SK-N-SH treated with all-trans-retinoic acid at 6 μM for 48 hours (cell line): ENCODE data around the gene CD320.

Source experiments
- ATAC-seq: fragments of 200-7000 bp; cut with Tn5 transposase; 3 replicates; pipeline ENCODE4 v1.9.1; 2020; ENCODE audit warnings: mild to moderate bottlenecking, moderate library complexity
- ARNTL ChIP-seq: fragments of 450-650 bp; formaldehyde crosslinking; IDR thresholded peaks from 2 replicates; pipeline ENCODE4 v1.5.0; 2020; ENCODE audit warnings: low read depth, mild to moderate bottlenecking, moderate library complexity, borderline replicate concordance
- BACH2 ChIP-seq: fragments of 250-450 bp; sonication (Bioruptor Pico); IDR thresholded peaks from 2 replicates; pipeline ENCODE4 v1.9.0; 2021; ENCODE audit warnings: mild to moderate bottlenecking, borderline replicate concordance
- CSDC2 ChIP-seq: fragments of 250-450 bp; sonication (Bioruptor Pico); IDR thresholded peaks from 2 replicates; pipeline ENCODE4 v1.5.0; 2020; ENCODE audit warnings: mild to moderate bottlenecking, moderate library complexity
- ESRRG ChIP-seq: fragments of 250-450 bp; sonication (Bioruptor Pico); IDR thresholded peaks from 2 replicates; pipeline ENCODE4 v1.6.1; 2021; ENCODE audit warnings: mild to moderate bottlenecking
- ISL1 ChIP-seq: fragments of 250-450 bp; sonication (Bioruptor Pico); IDR thresholded peaks from 2 replicates; pipeline ENCODE4 v2.1.2; 2022; ENCODE audit warnings: mild to moderate bottlenecking, moderate library complexity
- OSR1 ChIP-seq: fragments of 250-450 bp; sonication (Bioruptor Pico); IDR thresholded peaks from 2 replicates; pipeline ENCODE4 v1.8.0; 2022; ENCODE audit warnings: moderate library complexity, mild to moderate bottlenecking, inconsistent platforms
- POU6F1 ChIP-seq: fragments of 250-450 bp; sonication (Bioruptor Pico); IDR thresholded peaks from 2 replicates; pipeline ENCODE4 v1.8.0; 2021; ENCODE audit warnings: low read depth, mild to moderate bottlenecking, moderate library complexity, borderline replicate concordance
- PPARA ChIP-seq: fragments of 250-450 bp; sonication (Bioruptor Pico); IDR thresholded peaks from 2 replicates; pipeline ENCODE4 v1.5.0; 2020; ENCODE audit warnings: mild to moderate bottlenecking, borderline replicate concordance
- RARB ChIP-seq: fragments of 250-450 bp; sonication (Bioruptor Pico); IDR thresholded peaks from 2 replicates; pipeline ENCODE4 v1.8.0; 2021; ENCODE audit warnings: mild to moderate bottlenecking, moderate library complexity
- SNAI2 ChIP-seq: fragments of 250-450 bp; sonication (Bioruptor Pico); IDR thresholded peaks from 2 replicates; pipeline ENCODE4 v1.5.0; 2020; ENCODE audit warnings: mild to moderate bottlenecking, moderate library complexity
- TOX ChIP-seq: fragments of 250-450 bp; sonication (Bioruptor Pico); IDR thresholded peaks from 2 replicates; pipeline ENCODE4 v1.8.0; 2021; ENCODE audit warnings: mild to moderate bottlenecking, moderate library complexity, borderline replicate concordance
- ZC3H10 ChIP-seq: fragments of 250-450 bp; sonication (Bioruptor Pico); IDR thresholded peaks from 2 replicates; pipeline ENCODE4 v1.5.1; 2021; ENCODE audit warnings: mild to moderate bottlenecking, moderate library complexity
- ZFP3 ChIP-seq: fragments of 250-450 bp; sonication (Bioruptor Pico); IDR thresholded peaks from 2 replicates; pipeline ENCODE4 v1.5.0; 2020; ENCODE audit warnings: mild to moderate bottlenecking, moderate library complexity
- ZFP30 ChIP-seq: fragments of 450-650 bp; formaldehyde crosslinking; IDR thresholded peaks from 2 replicates; pipeline ENCODE4 v1.5.0; 2022; ENCODE audit warnings: mild to moderate bottlenecking, moderate library complexity
- ZNF565 ChIP-seq: fragments of 450-650 bp; formaldehyde crosslinking; conservative IDR thresholded peaks from 2 replicates; pipeline ENCODE4 v1.5.0; 2020; ENCODE audit warnings: low read depth, mild to moderate bottlenecking, moderate library complexity
- ZNF70 ChIP-seq: fragments of 450-650 bp; formaldehyde crosslinking; IDR thresholded peaks from 2 replicates; pipeline ENCODE4 v1.5.0; 2020; ENCODE audit warnings: mild to moderate bottlenecking, moderate library complexity
- ZNF8 ChIP-seq: fragments of 450-650 bp; formaldehyde crosslinking; IDR thresholded peaks from 2 replicates; pipeline ENCODE4 v1.5.0; 2020; ENCODE audit warnings: mild to moderate bottlenecking, moderate library complexity
- TF ChIP-seq, protein P1 (sequence below): fragments of 250-450 bp; sonication (Bioruptor Pico); IDR thresholded peaks from 2 replicates; pipeline ENCODE4 v1.5.1; 2020; ENCODE audit warnings: low read depth, mild to moderate bottlenecking, moderate library complexity
- TF ChIP-seq, protein P2 (sequence below): fragments of 250-450 bp; sonication (Bioruptor Pico); IDR thresholded peaks from 2 replicates; pipeline ENCODE4 v1.5.1; 2021; ENCODE audit warnings: mild to moderate bottlenecking, moderate library complexity
- TF ChIP-seq, protein P3 (sequence below): fragments of 250-450 bp; sonication (Bioruptor Pico); IDR thresholded peaks from 2 replicates; pipeline ENCODE4 v1.5.0; 2020; ENCODE audit warnings: mild to moderate bottlenecking, moderate library complexity

The CD320 gene

DNA sequence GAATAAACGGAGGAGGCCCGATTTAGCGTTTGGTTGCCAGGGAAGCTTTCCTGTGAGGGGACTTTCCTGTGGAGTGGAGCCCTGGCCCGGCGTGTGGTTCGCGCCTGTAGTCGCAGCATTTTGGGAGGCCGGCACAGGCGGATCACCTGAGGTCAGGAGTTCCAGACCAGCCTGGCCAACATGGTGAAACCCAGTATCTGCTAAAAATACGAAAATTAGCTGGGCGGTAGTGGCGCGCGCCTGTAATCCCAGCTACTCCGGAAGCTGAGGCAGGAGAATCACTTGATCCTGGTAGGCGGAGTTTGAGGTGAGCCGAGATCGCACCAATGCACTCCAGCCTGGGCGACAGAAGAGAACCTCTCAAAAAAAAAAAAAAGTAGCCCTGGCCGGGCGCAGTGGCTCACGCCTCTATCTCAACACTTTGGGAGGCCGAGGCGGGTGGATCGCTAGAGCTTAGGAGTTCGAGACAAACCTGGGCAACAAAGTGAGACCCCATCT, 28.0 kb upstream of the CD320 start:
- no peak for ATAC-seq
- TF ChIP-seq OSR1 (CRISPR knock-in tag) (no peak), SNAI2 (no peak), ZNF70 (CRISPR knock-in tag) (no peak), RARB (CRISPR knock-in tag) (no peak), ZNF8 (CRISPR knock-in tag) (no peak), ESRRG (CRISPR knock-in tag) (no peak), ZFP30 (no peak), PPARA (CRISPR knock-in tag) (no peak), BACH2 (no peak), ZNF565 (CRISPR knock-in tag) (no peak), ARNTL (CRISPR knock-in tag) (no peak), ZFP3 (CRISPR knock-in tag) (no peak), POU6F1 (no peak), TOX (CRISPR knock-in tag) (no peak), ISL1 (CRISPR knock-in tag) (no peak), ZC3H10 (no peak), CSDC2 (CRISPR knock-in tag) (no peak)
- TF ChIP-seq, protein P1, sequence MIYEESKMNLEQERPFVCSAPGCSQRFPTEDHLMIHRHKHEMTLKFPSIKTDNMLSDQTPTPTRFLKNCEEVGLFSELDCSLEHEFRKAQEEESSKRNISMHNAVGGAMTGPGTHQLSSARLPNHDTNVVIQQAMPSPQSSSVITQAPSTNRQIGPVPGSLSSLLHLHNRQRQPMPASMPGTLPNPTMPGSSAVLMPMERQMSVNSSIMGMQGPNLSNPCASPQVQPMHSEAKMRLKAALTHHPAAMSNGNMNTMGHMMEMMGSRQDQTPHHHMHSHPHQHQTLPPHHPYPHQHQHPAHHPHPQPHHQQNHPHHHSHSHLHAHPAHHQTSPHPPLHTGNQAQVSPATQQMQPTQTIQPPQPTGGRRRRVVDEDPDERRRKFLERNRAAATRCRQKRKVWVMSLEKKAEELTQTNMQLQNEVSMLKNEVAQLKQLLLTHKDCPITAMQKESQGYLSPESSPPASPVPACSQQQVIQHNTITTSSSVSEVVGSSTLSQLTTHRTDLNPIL (CRISPR knock-in tag): no peak
- TF ChIP-seq, protein P2, sequence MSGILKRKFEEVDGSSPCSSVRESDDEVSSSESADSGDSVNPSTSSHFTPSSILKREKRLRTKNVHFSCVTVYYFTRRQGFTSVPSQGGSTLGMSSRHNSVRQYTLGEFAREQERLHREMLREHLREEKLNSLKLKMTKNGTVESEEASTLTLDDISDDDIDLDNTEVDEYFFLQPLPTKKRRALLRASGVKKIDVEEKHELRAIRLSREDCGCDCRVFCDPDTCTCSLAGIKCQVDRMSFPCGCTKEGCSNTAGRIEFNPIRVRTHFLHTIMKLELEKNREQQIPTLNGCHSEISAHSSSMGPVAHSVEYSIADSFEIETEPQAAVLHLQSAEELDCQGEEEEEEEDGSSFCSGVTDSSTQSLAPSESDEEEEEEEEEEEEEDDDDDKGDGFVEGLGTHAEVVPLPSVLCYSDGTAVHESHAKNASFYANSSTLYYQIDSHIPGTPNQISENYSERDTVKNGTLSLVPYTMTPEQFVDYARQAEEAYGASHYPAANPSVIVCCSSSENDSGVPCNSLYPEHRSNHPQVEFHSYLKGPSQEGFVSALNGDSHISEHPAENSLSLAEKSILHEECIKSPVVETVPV: no peak

- ATAC-seq: no peak
- TF ChIP-seq ZC3H10: no peak
- TF ChIP-seq, all 23 proteins: peak for 0
Observed at GRCh38 chr19:8335343-8336071, 27.3 kb upstream of the CD320 start.

DNA sequence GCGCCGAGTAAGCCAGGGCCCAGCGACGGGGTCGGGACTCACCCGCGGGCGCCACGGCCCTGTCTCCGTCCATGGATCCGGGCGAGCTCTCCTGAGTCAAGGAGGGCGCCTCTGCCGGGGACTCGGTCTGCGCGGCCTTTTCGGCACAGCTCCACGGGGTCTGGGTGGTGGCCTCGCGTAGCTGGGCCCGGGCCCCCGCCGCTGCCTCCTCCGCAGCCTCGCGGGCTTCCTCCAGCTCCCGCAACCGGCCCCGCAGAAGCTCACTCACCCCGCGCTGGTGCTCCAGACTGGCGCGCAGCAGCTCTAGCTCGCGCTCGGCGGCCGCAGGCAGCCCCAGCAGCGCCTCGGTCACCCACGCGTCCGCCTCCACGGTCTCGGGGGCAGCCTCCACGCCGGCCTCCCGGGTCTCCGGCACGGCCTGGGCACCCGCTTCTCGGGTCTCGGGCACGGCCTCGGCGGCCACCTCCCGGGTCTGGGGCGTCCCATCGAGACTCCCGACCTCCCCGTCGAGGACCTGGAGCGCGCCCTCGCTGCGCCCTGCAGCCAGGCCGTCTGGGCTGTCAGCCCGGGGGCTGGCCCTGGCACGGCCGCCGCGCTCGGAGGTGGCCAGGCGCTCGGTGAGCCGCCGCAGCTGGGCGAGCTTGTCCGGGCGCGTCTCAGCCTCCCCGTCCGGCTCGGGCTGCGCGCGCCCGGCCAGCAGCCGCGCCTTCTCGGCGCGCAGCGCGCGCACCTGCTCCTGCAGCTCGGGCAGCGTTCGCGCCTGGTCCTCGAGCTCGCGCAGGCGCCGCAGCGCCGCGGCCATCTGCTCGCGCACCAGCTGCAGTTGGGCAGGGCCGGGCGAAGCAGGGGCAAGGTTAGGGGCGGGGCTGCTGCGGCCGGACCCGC, 26.5 kb upstream of the CD320 start:
- peak; percentile 46 for ATAC-seq
- TF ChIP-seq RARB (CRISPR knock-in tag): no peak
- TF ChIP-seq CSDC2 (CRISPR knock-in tag): no peak
- TF ChIP-seq BACH2: no peak
- TF ChIP-seq, protein P3, sequence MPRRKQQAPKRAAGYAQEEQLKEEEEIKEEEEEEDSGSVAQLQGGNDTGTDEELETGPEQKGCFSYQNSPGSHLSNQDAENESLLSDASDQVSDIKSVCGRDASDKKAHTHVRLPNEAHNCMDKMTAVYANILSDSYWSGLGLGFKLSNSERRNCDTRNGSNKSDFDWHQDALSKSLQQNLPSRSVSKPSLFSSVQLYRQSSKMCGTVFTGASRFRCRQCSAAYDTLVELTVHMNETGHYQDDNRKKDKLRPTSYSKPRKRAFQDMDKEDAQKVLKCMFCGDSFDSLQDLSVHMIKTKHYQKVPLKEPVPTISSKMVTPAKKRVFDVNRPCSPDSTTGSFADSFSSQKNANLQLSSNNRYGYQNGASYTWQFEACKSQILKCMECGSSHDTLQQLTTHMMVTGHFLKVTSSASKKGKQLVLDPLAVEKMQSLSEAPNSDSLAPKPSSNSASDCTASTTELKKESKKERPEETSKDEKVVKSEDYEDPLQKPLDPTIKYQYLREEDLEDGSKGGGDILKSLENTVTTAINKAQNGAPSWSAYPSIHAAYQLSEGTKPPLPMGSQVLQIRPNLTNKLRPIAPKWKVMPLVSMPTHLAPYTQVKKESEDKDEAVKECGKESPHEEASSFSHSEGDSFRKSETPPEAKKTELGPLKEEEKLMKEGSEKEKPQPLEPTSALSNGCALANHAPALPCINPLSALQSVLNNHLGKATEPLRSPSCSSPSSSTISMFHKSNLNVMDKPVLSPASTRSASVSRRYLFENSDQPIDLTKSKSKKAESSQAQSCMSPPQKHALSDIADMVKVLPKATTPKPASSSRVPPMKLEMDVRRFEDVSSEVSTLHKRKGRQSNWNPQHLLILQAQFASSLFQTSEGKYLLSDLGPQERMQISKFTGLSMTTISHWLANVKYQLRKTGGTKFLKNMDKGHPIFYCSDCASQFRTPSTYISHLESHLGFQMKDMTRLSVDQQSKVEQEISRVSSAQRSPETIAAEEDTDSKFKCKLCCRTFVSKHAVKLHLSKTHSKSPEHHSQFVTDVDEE (CRISPR knock-in tag): no peak
- no peak for TF ChIP-seq ZNF70 (CRISPR knock-in tag)
- no peak for TF ChIP-seq PPARA (CRISPR knock-in tag)
- TF ChIP-seq ZNF565 (CRISPR knock-in tag): no peak
